Measurements from ENCODE around the gene ST6GAL1. TPM values are rescaled to one million over a fixed set of nuclear protein-coding genes. Genes with fewer than 3 reads are reported as not detected.
"Not testable (repeated sequence)": the region's sequence is repeated elsewhere in the genome, so short reads cannot be mapped to it uniquely, and the experiment has no call there.

ST6GAL1 gene
- total RNA-seq, 4 donors from 2014 or later, result 51.3 to 113 (median 65.5) TPM

- no peak for TF ChIP-seq CTCF (IDR thresholded peaks at IDR 0.05)
- DNase-seq (ENCODE audit: low spot score), result no peak
- no peak for ATAC-seq (ENCODE audit: low FRiP score)
Observed at GRCh38 chr3:187017511-187018230, 87.3 kb downstream of the ST6GAL1 start.

- DNase-seq (ENCODE audit: low spot score) (no peak), ATAC-seq (ENCODE audit: low FRiP score) (no peak)
- no peak for TF ChIP-seq CTCF (IDR thresholded peaks at IDR 0.05)
Observed at GRCh38 chr3:187019542-187020072, 89.3 kb downstream of the ST6GAL1 start.

GRCh38 chr3:187020376-187020775, 90.0 kb downstream of the ST6GAL1 start:
- DNase-seq (ENCODE audit: low spot score) (no peak), ATAC-seq (ENCODE audit: low FRiP score) (no peak)
- TF ChIP-seq CTCF (IDR thresholded peaks at IDR 0.05), result no peak

GRCh38 chr3:187021748-187022402, 91.5 kb downstream of the ST6GAL1 start:
- no peak for ATAC-seq (ENCODE audit: low FRiP score)
- TF ChIP-seq CTCF (IDR thresholded peaks at IDR 0.05), result no peak
- no peak for DNase-seq (ENCODE audit: low spot score)

DNA sequence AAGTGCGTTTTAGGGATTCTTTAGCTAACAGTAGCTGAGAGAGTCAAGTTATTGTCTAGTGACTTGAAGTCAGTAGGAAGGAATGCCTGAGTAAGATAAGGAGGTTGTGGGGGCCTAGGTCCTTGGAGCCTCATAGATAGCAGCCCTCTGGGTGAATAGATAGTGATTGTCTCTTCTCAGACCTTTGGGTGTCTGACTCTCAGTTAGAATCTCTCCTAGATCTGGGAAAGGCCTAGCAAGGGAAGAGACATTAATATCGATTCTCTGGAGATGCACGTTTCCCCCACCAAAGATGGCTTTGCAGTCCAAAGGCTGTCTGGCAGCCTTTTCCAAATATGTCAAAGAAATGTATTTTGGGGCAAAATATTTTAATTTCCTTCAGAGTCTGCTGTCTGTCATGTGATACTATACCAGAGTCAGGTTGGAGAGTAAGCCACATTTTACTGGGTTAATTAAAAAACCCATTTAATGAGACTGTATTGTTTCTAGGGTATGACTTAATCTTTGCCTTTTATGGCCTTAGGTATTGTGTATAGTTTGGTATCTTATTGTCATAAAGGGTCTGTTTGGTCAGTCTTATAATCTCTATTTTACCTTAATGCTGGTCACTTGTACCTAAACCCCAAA, 92.2 kb downstream of the ST6GAL1 start:
- no peak for ATAC-seq (ENCODE audit: low FRiP score)
- no peak for DNase-seq (ENCODE audit: low spot score)

DNA sequence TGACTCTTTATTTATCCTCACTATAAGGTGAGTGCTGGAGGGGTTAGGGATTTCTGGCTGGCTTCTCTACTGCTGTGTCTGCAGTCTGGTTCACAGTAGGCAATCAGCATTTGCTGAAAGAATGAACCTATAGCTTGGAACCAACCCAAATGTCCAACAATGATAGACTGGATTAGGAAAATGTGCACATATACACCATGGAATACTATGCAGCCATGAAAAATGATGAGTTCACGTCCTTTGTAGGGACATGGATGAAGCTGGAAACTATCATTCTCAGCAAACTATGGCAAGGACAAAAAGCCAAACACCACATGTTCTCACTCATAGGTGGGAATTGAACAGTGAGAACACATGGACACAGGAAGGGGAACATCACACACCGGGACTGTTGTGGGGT, 93.0 kb downstream of the ST6GAL1 start:
- DNase-seq (ENCODE audit: low spot score); ATAC-seq (ENCODE audit: low FRiP score): not testable (repeated sequence)

More for the DNA sequence above, 92.2 kb downstream of the ST6GAL1 start:
- no peak for TF ChIP-seq CTCF (IDR thresholded peaks at IDR 0.05)

DNA sequence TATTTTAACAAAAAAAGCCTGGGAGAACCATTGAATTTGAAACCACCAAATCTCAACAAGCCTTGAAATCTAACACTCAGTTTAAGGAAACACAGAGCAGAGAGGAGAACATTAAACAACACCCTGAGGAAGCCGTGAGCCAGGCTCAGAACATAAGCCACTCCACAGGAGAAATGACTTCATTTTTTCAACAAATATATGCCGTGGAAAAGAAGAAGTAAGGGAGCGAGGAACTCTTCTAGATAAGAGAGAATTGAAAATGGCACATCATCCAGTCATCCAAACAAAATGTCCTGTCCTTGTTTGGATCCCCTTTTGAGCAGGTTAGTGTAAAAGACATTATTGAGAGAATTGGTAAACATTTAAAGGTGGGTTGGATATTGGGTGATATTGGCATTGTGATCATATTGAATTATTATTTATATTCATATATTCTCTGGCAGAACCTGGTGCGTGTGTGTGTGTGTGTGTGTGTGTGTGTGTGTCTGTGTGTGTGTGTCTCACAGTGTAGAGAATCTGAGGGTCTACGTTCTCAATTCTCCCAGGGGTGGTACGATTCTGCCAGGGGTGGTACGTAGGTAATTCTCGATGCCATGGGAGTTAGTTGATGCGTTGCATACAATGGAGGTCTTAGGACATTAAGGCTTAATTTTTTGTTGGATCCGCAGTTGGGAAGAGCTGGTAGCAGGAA, 94.4 kb downstream of the ST6GAL1 start:
- ATAC-seq (ENCODE audit: low FRiP score), result no peak
- no peak for DNase-seq (ENCODE audit: low spot score)
- no peak for TF ChIP-seq CTCF (IDR thresholded peaks at IDR 0.05)
